GM19099 (cell line): ENCODE results near the gene ADM2.

Experiments
- POLR2A ChIP-seq: IDR thresholded peaks from 3 replicates; pipeline ENCODE4 v1.6.1; 2011; ENCODE audit warnings: low read depth; ENCODE audit not compliant: insufficient read length; ENCODE audit errors: extremely low read depth

ADM2 gene

GRCh38 chr22:50483977-50484853 is 2.9 kb downstream of the ADM2 start:
- no peak for TF ChIP-seq POLR2A

GRCh38 chr22:50485221-50486131 is 4.1 kb downstream of the ADM2 start:
- no peak for TF ChIP-seq POLR2A

GRCh38 chr22:50486561-50487289 is 5.4 kb downstream of the ADM2 start, which contains the start of gene MIOX:
Gene MIOX, plus strand, starts transcription at chr22:50486859. Its CDS starts 39 bp downstream, at chr22:50486898.
- TF ChIP-seq POLR2A: no peak

- no peak for TF ChIP-seq POLR2A
These were observed 6.1 kb downstream of the ADM2 start for GRCh38 chr22:50487290-50488005.

GRCh38 chr22:50488006-50488677 is 6.8 kb downstream of the ADM2 start:
- no peak for TF ChIP-seq POLR2A

- no peak for TF ChIP-seq POLR2A
These were observed 7.5 kb downstream of the ADM2 start for GRCh38 chr22:50488886-50489285.

GRCh38 chr22:50489363-50490243 is 8.3 kb downstream of the ADM2 start:
- no peak for TF ChIP-seq POLR2A

GRCh38 chr22:50490531-50491308 is 9.4 kb downstream of the ADM2 start:
- no peak for TF ChIP-seq POLR2A

GRCh38 chr22:50497093-50497492 is 15.8 kb downstream of the ADM2 start:
- TF ChIP-seq POLR2A: no peak

GRCh38 chr22:50498322-50498890 is 17.1 kb downstream of the ADM2 start:
- no peak for TF ChIP-seq POLR2A

GRCh38 chr22:50500452-50500851 is 19.1 kb downstream of the ADM2 start:
- no peak for TF ChIP-seq POLR2A

- TF ChIP-seq POLR2A: no peak
These were observed 20.8 kb downstream of the ADM2 start for GRCh38 chr22:50502096-50502495.
